Globus pallidus (tissue), 1 donor: ENCODE data around the gene DBX2.
A peak's percentile ranks its signal among the peaks of the same experiment; 100 is the strongest.
"Not testable (repeated sequence)": the region's sequence is repeated elsewhere in the genome, so short reads cannot be mapped to it uniquely, and the experiment has no call there.

Experiments
- DNase-seq: peaks from one replicate; pipeline ENCODE4 v3.0.0-alpha.2; 2015; ENCODE audit warnings: low spot score

Gene DBX2

GRCh38 chr12:45050751-45051571 lies at the start of gene DBX2:
Gene DBX2, minus strand, starts transcription at chr12:45051099. Its CDS starts 172 bp downstream, at chr12:45050927.
- no peak for DNase-seq

GRCh38 chr12:45098766-45099165 lies 47.9 kb upstream of the DBX2 start:
- DNase-seq: no peak

- DNase-seq: not testable (repeated sequence)
Measured at GRCh38 chr12:45095417-45095816, 44.5 kb upstream of the DBX2 start.

- DNase-seq: no peak
Measured at GRCh38 chr12:45093051-45093450, 42.2 kb upstream of the DBX2 start.

GRCh38 chr12:45089411-45090075 lies 38.6 kb upstream of the DBX2 start:
- DNase-seq: peak; percentile 20

- no peak for DNase-seq
Measured at GRCh38 chr12:45088608-45089007, 37.7 kb upstream of the DBX2 start.

GRCh38 chr12:45084248-45084647 lies 33.3 kb upstream of the DBX2 start:
- not testable (repeated sequence) for DNase-seq

- peak; percentile 35 for DNase-seq
Measured at GRCh38 chr12:45077251-45077650, 26.4 kb upstream of the DBX2 start.

- no peak for DNase-seq
Measured at GRCh38 chr12:45076417-45077026, 25.6 kb upstream of the DBX2 start.

- DNase-seq: no peak
Measured at GRCh38 chr12:45075587-45076282, 24.8 kb upstream of the DBX2 start.

GRCh38 chr12:45065125-45065626 lies 14.3 kb upstream of the DBX2 start:
- DNase-seq: no peak

GRCh38 chr12:45060976-45061375 lies 10.1 kb upstream of the DBX2 start:
- DNase-seq: no peak

GRCh38 chr12:45051572-45052125 lies 750 bp upstream of the DBX2 start:
- no peak for DNase-seq

- no peak for DNase-seq
Measured at GRCh38 chr12:45049912-45050750, 768 bp downstream of the DBX2 start.

GRCh38 chr12:45042599-45042998 lies 8.3 kb downstream of the DBX2 start:
- DNase-seq: no peak

GRCh38 chr12:45040977-45041376 lies 9.9 kb downstream of the DBX2 start:
- DNase-seq: no peak

- DNase-seq: no peak
Measured at GRCh38 chr12:45039757-45040156, 11.1 kb downstream of the DBX2 start.

- DNase-seq: no peak
Measured at GRCh38 chr12:45034861-45035265, 16.0 kb downstream of the DBX2 start.

GRCh38 chr12:45017916-45018315 lies 33.0 kb downstream of the DBX2 start:
- no peak for DNase-seq

- DNase-seq: no peak
Measured at GRCh38 chr12:45014396-45014795, 36.5 kb downstream of the DBX2 start.

- DNase-seq: no peak
Measured at GRCh38 chr12:45012749-45013148, 38.1 kb downstream of the DBX2 start.
